HEK293 (cell line): ENCODE data around the gene TRPC4AP.

Source experiments
- BCL11A ChIP-seq: fragments of 450-650 bp; formaldehyde crosslinking; IDR thresholded peaks from 2 replicates; pipeline ENCODE4 v1.5.1; 2016; ENCODE audit warnings: low read depth, missing biosample characterization, missing genetic modification characterization
- IKZF3 ChIP-seq: fragments of 450-650 bp; IDR thresholded peaks from 2 replicates; pipeline ENCODE4 v1.5.0; 2018; ENCODE audit warnings: missing biosample characterization, mild to moderate bottlenecking, missing genetic modification characterization, moderate library complexity
- SETDB1 ChIP-seq: IDR thresholded peaks from one replicate; pipeline ENCODE4 v1.6.1; 2017; ENCODE audit warnings: mild to moderate bottlenecking, low read length, moderate library complexity, mixed read lengths; ENCODE audit not compliant: insufficient read length
- ZNF10 ChIP-seq: fragments of 450-650 bp; formaldehyde crosslinking; IDR thresholded peaks from 2 replicates; pipeline ENCODE4 v1.5.1; 2017; ENCODE audit warnings: missing biosample characterization, missing genetic modification characterization
- ZNF311 ChIP-seq: fragments of 450-650 bp; formaldehyde crosslinking; IDR thresholded peaks from 2 replicates; pipeline ENCODE4 v1.5.1; 2017; ENCODE audit warnings: missing biosample characterization, missing genetic modification characterization, borderline replicate concordance
- ZNF558 ChIP-seq: fragments of 450-650 bp; formaldehyde crosslinking; IDR thresholded peaks from 2 replicates; pipeline ENCODE4 v1.5.1; 2016; ENCODE audit warnings: missing biosample characterization, missing genetic modification characterization
- TF ChIP-seq, protein P1 (sequence below): fragments of 450-650 bp; IDR thresholded peaks from 2 replicates; pipeline ENCODE4 v1.5.1; 2018; ENCODE audit warnings: missing biosample characterization, mild to moderate bottlenecking, missing genetic modification characterization
- TF ChIP-seq, protein P2 (sequence below): fragments of 450-650 bp; formaldehyde crosslinking; IDR thresholded peaks from 2 replicates; pipeline ENCODE4 v1.5.1; 2016; ENCODE audit warnings: missing biosample characterization, missing genetic modification characterization
- TF ChIP-seq, protein P3 (sequence below): fragments of 450-650 bp; IDR thresholded peaks from 2 replicates; pipeline ENCODE4 v1.5.1; 2018; ENCODE audit warnings: missing biosample characterization, missing genetic modification characterization
- TF ChIP-seq, protein P4 (sequence below): sonication (generic); formaldehyde crosslinking; IDR thresholded peaks from 2 replicates; pipeline ENCODE4 v1.8.1; 2022; ENCODE audit warnings: mild to moderate bottlenecking, moderate library complexity, missing genetic modification reagents
- TF ChIP-seq, protein P5 (sequence below): fragments of 450-650 bp; formaldehyde crosslinking; IDR thresholded peaks from 2 replicates; pipeline ENCODE4 v1.5.1; 2016; ENCODE audit warnings: missing biosample characterization, missing genetic modification characterization

DNA sequence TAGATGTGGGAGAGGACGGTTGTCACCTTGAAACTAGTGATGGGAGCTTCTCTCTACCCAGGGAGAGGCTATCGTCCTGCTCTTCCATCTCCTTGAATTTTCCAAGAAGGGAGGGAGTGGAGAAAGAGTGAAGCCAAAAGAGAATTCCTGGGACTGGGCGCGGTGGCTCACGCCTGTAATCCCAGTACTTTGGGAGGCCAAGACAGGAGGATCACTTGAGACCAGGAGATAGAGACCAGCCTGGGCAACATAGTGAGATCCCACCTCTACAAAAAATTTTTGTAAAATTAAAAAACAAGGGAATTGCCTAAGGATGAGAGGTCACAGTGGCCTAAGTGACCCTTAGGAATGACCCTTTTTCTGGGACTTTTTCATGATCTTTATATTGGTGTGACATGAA is 128.1 kb downstream of the TRPC4AP start:
- TF ChIP-seq, protein P1, sequence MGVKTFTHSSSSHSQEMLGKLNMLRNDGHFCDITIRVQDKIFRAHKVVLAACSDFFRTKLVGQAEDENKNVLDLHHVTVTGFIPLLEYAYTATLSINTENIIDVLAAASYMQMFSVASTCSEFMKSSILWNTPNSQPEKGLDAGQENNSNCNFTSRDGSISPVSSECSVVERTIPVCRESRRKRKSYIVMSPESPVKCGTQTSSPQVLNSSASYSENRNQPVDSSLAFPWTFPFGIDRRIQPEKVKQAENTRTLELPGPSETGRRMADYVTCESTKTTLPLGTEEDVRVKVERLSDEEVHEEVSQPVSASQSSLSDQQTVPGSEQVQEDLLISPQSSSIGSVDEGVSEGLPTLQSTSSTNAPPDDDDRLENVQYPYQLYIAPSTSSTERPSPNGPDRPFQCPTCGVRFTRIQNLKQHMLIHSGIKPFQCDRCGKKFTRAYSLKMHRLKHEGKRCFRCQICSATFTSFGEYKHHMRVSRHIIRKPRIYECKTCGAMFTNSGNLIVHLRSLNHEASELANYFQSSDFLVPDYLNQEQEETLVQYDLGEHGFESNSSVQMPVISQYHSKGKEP (tag by site-specific recombination) = no peak
- no peak for TF ChIP-seq BCL11A (tag by site-specific recombination)
- no peak for TF ChIP-seq SETDB1
- TF ChIP-seq, protein P2, sequence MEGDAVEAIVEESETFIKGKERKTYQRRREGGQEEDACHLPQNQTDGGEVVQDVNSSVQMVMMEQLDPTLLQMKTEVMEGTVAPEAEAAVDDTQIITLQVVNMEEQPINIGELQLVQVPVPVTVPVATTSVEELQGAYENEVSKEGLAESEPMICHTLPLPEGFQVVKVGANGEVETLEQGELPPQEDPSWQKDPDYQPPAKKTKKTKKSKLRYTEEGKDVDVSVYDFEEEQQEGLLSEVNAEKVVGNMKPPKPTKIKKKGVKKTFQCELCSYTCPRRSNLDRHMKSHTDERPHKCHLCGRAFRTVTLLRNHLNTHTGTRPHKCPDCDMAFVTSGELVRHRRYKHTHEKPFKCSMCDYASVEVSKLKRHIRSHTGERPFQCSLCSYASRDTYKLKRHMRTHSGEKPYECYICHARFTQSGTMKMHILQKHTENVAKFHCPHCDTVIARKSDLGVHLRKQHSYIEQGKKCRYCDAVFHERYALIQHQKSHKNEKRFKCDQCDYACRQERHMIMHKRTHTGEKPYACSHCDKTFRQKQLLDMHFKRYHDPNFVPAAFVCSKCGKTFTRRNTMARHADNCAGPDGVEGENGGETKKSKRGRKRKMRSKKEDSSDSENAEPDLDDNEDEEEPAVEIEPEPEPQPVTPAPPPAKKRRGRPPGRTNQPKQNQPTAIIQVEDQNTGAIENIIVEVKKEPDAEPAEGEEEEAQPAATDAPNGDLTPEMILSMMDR (tag by site-specific recombination) = no peak
- TF ChIP-seq, protein P3, sequence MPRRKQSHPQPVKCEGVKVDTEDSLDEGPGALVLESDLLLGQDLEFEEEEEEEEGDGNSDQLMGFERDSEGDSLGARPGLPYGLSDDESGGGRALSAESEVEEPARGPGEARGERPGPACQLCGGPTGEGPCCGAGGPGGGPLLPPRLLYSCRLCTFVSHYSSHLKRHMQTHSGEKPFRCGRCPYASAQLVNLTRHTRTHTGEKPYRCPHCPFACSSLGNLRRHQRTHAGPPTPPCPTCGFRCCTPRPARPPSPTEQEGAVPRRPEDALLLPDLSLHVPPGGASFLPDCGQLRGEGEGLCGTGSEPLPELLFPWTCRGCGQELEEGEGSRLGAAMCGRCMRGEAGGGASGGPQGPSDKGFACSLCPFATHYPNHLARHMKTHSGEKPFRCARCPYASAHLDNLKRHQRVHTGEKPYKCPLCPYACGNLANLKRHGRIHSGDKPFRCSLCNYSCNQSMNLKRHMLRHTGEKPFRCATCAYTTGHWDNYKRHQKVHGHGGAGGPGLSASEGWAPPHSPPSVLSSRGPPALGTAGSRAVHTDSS = no peak
- TF ChIP-seq ZNF311 (tag by site-specific recombination) = no peak
- TF ChIP-seq, protein P4, sequence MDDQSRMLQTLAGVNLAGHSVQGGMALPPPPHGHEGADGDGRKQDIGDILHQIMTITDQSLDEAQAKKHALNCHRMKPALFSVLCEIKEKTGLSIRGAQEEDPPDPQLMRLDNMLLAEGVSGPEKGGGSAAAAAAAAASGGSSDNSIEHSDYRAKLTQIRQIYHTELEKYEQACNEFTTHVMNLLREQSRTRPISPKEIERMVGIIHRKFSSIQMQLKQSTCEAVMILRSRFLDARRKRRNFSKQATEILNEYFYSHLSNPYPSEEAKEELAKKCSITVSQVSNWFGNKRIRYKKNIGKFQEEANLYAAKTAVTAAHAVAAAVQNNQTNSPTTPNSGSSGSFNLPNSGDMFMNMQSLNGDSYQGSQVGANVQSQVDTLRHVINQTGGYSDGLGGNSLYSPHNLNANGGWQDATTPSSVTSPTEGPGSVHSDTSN = no peak
- no peak for TF ChIP-seq ZNF558 (tag by site-specific recombination)
- TF ChIP-seq ZNF10 (tag by site-specific recombination) = no peak
- no peak for TF ChIP-seq IKZF3
- TF ChIP-seq, protein P5, sequence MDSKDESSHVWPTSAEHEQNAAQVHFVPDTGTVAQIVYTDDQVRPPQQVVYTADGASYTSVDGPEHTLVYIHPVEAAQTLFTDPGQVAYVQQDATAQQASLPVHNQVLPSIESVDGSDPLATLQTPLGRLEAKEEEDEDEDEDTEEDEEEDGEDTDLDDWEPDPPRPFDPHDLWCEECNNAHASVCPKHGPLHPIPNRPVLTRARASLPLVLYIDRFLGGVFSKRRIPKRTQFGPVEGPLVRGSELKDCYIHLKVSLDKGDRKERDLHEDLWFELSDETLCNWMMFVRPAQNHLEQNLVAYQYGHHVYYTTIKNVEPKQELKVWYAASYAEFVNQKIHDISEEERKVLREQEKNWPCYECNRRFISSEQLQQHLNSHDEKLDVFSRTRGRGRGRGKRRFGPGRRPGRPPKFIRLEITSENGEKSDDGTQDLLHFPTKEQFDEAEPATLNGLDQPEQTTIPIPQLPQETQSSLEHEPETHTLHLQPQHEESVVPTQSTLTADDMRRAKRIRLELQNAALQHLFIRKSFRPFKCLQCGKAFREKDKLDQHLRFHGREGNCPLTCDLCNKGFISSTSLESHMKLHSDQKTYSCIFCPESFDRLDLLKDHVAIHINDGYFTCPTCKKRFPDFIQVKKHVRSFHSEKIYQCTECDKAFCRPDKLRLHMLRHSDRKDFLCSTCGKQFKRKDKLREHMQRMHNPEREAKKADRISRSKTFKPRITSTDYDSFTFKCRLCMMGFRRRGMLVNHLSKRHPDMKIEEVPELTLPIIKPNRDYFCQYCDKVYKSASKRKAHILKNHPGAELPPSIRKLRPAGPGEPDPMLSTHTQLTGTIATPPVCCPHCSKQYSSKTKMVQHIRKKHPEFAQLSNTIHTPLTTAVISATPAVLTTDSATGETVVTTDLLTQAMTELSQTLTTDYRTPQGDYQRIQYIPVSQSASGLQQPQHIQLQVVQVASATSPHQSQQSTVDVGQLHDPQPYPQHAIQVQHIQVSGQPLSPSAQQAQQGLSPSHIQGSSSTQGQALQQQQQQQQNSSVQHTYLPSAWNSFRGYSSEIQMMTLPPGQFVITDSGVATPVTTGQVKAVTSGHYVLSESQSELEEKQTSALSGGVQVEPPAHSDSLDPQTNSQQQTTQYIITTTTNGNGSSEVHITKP = no peak
